Retinal pigment epithelial cell (primary cell): Measurements from ENCODE around the gene RPP25.

Source experiments
- DNase-seq: peaks from one replicate; pipeline ENCODE4 v3.0.0-alpha.2; 2010; ENCODE audit warnings: low read depth
- H3K4me3 ChIP-seq: 2 replicates; pipeline ENCODE4 v1.5.1; 2011; ENCODE audit warnings: mild to moderate bottlenecking, low read length, control low read depth, moderate library complexity
- CTCF ChIP-seq: conservative IDR thresholded peaks from 2 replicates; pipeline ENCODE4 v1.5.1; 2011; ENCODE audit warnings: low read depth, low read length, control low read depth, inconsistent platforms

The RPP25 gene

GRCh38 chr15:74906450-74907162, 50.0 kb downstream of the RPP25 start, which contains the start of gene FAM219B:
FAM219B (minus strand) TSS chr15:74906851; CDS start chr15:74906800, 51 bp downstream.
- H3K4me3 ChIP-seq: peak within 1 kb of the TSS; percentile 80
- TF ChIP-seq CTCF: no peak
- DNase-seq: peak; percentile 39

- TF ChIP-seq CTCF: no peak
- no peak for DNase-seq
- H3K4me3 ChIP-seq: peak overlapping the region; percentile 80
These were observed 50.5 kb downstream of the RPP25 start for GRCh38 chr15:74906067-74906449.
